ENCODE results near the gene IL6R.

DNA sequence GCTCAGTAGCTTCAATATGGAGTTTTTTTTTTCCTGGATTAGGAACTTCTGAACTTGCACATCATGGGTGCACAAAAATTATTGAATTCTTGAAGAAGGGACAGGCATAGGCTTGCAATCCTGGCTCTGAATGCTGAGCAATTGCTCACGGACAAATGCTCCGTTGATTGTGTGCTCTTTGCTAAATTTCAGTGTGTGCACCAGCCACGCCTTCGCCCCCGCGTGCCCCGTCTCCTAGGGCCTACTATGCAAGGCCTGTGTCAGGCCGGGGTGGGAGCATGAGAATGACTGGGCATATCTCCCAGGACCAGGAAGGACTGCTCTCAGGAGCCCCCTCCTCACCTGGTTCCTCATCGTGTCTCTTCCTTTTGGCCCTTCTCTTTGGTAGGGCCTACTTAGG lies 17.4 kb downstream of the IL6R start:
- TF ChIP-seq, protein P1, sequence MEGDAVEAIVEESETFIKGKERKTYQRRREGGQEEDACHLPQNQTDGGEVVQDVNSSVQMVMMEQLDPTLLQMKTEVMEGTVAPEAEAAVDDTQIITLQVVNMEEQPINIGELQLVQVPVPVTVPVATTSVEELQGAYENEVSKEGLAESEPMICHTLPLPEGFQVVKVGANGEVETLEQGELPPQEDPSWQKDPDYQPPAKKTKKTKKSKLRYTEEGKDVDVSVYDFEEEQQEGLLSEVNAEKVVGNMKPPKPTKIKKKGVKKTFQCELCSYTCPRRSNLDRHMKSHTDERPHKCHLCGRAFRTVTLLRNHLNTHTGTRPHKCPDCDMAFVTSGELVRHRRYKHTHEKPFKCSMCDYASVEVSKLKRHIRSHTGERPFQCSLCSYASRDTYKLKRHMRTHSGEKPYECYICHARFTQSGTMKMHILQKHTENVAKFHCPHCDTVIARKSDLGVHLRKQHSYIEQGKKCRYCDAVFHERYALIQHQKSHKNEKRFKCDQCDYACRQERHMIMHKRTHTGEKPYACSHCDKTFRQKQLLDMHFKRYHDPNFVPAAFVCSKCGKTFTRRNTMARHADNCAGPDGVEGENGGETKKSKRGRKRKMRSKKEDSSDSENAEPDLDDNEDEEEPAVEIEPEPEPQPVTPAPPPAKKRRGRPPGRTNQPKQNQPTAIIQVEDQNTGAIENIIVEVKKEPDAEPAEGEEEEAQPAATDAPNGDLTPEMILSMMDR (IDR thresholded peaks at IDR 0.05; ENCODE audit: insufficient read depth, low read length) = no peak
- TF ChIP-seq POLR2AphosphoS5 (IDR thresholded peaks at IDR 0.05; ENCODE audit: low read depth) = no peak
- TF ChIP-seq GABPA (IDR thresholded peaks at IDR 0.05; ENCODE audit: low read depth) = no peak
